ENCODE results near the gene FOXD4L5.
"Not testable (repeated sequence)": the region's sequence is repeated elsewhere in the genome, so short reads cannot be mapped to it uniquely, and the experiment has no call there.

Gene FOXD4L5

DNA sequence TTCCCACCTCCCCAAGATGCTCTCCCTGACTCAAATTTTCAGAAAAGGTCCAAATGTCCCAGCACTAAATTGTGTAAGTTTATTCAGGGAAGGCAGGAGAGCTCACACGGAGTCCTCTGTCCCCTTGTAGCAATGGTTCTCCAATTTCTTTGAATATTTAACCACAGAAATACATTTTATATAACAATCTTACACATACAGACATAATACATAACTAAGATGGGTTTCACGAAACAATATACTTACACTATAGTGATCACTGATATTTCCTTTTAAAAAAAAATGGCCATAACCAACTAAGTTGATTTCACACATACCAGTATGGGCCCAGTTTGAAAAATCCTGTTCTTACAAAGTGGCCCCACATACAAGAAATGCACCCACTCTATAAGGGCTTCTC, at the start of gene FOXD4L5:
Gene FOXD4L5 (minus strand): TSS at position 101 of the 400 bp plus-strand sequence. CDS start 832 bp downstream, outside the sequence.
- in situ Hi-C loops (cut with MboI; ENCODE audit: low sequenced_read_pairs) = not testable (repeated sequence)

DNA sequence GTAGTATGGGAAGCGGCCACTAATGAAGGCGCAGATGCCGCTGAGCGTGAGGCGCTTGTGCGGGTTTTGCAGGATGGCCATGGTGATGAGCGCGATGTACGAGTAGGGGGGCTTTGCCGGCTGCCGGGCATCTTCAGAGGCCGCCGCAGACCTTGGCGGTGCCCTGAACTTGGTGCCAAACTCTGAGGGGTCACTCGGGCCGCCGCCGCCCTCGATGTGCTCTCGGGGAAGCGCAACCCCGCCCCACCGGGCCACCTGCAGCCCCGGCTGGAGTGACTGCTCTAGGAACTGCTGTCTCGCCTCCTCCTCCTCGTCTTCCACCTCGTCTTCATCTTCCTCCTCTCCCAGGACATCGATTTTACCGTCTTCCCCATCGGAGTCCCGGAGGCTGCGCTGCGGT, 1.1 kb downstream of the FOXD4L5 start:
- in situ Hi-C loops (cut with MboI; ENCODE audit: low sequenced_read_pairs) = not testable (repeated sequence)

DNA sequence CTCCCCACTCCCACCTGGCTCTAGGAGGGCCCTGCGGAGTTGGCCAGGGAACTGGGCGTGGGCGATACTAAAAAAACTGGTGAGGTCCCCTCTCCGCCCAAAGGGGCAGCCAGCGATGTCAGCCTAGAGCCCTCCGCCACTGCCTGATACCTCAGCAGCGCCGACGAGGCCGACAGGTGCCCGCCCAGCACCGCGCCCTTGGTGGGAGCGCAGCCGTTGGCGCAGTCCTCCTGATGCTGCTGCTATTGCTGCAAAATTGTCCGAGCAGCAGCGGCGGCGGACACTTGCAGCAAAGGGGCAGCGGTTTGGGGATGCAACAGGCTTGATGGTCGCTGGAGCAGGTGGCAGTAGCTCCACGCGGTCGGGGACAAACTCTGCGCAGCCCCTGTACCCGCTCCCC, 2.0 kb downstream of the FOXD4L5 start:
- in situ Hi-C loops (cut with MboI; ENCODE audit: low sequenced_read_pairs) = not testable (repeated sequence)

Measured in HL-60/S4 treated with retinoic acid at 250 ng/mL for 4 days and 3 days (cell line).